Stomach (tissue), 9 donors: Measurements from ENCODE around the gene STXBP6. TPM values are rescaled to one million over a fixed set of nuclear protein-coding genes. Genes with fewer than 3 reads are reported as not detected.

Experiments
- DNase-seq, 2 donors: peaks; one replicate each; pipeline versions ENCODE4 v3.0.0 to v3.0.0-alpha.2; 2013 to 2019
- H3K27ac ChIP-seq, 5 donors: fragments of 200-600 bp in 4 of 5; sonication (generic) in 4 of 5; one replicate each; pipeline ENCODE4 v1.5.1; 2013 to 2019; ENCODE audit warnings: mild to moderate bottlenecking in 1 of 5, moderate library complexity in 1 of 5
- H3K27me3 ChIP-seq, 3 donors: fragments of 200-600 bp; sonication (generic); one replicate each; pipeline ENCODE4 v1.5.1; 2017 to 2019; ENCODE audit warnings: mixed run types in 1 of 3
- H3K36me3 ChIP-seq, 4 donors: fragments of 200-600 bp; sonication (generic); 1 replicate in 3 of 4; 2 replicates in 1 of 4; pipeline ENCODE4 v1.5.1; 2016 to 2019
- H3K4me1 ChIP-seq, 4 donors: fragments of 200-600 bp; sonication (generic); one replicate each; pipeline ENCODE4 v1.5.1; 2016 to 2019
- H3K4me3 ChIP-seq, 4 donors: fragments of 200-600 bp; sonication (generic) in 3 of 4; one replicate each; pipeline ENCODE4 v1.5.1; 2016 to 2019; ENCODE audit warnings: mild to moderate bottlenecking in 1 of 4
- H3K9me3 ChIP-seq, 4 donors: fragments of 200-600 bp; sonication (generic); one replicate each; pipeline ENCODE4 v1.5.1; 2016 to 2019
- EP300 ChIP-seq: sonication (generic); formaldehyde crosslinking; IDR thresholded peaks from one replicate; pipeline ENCODE4 v1.6.1; 2017; ENCODE audit warnings: antibody characterized with exemption
- POLR2A ChIP-seq, 4 donors: fragments of 450-650 bp; IDR thresholded peaks; one replicate each; pipeline ENCODE4 v1.6.1; 2016; ENCODE audit warnings: antibody characterized with exemption in 4 of 4, control low read depth in 2 of 4, mild to moderate bottlenecking in 1 of 4, moderate library complexity in 1 of 4
- POLR2AphosphoS5 ChIP-seq, 3 donors: sonication (generic); formaldehyde crosslinking; IDR thresholded peaks; one replicate each; pipeline ENCODE4 v1.6.1; 2016; ENCODE audit warnings: antibody characterized with exemption in 3 of 3
- WGBS, 5 donors: extraction: QIAGEN DNeasy Blood & Tissue Kit in 3 of 5; methylation state at CpG; one replicate each; pipeline versions ENCODE4 v1.1.5 to v1.1.7; 2013 to 2018; 5-methylcytosine and 5-hydroxymethylcytosine counted together
- intact Hi-C: fragments of 100-400 bp; cut with DNase I; formaldehyde crosslinking; loops from one replicate; pipeline ENCODE4 v1.15.1; 2023; ENCODE audit warnings: low total_unique reads
- polyA plus RNA-seq, 3 donors: library from polyadenylated mRNA; stranded (reverse); fragments of 200-250 nt; gene quantifications; one replicate each; pipeline ENCODE4 v1.2.3, GENCODE V29; 2013
- total RNA-seq, 5 donors: library from RNA; depleted of rRNA; stranded (reverse); fragments of >200 nt; gene quantifications; one replicate each; pipeline versions ENCODE4 v1.1.0 to v1.2.3, GENCODE V29; 2014 to 2016
- TF ChIP-seq, protein P1 (sequence below), 7 experiments: fragments of 450-650 bp in 4 of 7; fragments of 200-600 bp in 3 of 7; sonication (generic) in 3 of 7; IDR thresholded peaks; one replicate each; pipeline ENCODE4 v1.5.1; 2016 to 2019; ENCODE audit warnings: antibody characterized with exemption in 7 of 7, control low read depth in 2 of 7, mild to moderate bottlenecking in 1 of 7
- donor health status: healthy with polysubstance abuse.
- donor health status: Bipolar disorder and iron deficiency.
- donor health status: healthy.

STXBP6 gene
- total and polyA plus RNA-seq, 8 donors: 7.4 to 37.1 (median 15.2) TPM

DNA sequence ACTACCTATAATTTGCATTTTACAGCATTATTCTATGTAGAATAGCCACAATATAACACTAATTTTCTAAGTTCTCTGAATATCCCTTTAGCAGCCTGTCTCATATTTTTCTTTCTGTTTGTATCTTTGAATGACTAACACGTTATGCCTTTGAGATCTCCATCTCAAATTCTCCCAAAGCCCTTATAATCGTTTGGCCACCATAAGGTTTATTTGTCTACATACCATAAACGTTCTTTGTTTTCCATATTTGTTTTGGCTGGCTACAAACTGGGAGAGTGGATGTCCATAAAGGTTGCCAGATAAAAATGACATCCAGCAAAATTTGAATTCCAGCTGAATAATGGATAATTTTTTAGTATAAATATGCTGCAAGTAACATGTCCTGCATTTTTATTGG, 203.7 kb downstream of the STXBP6 start:
- no peaks in the 10 kb centered on the region for H3K9me3 ChIP-seq
- no peaks in the 10 kb centered on the region for H3K27me3 ChIP-seq
- intact Hi-C loops: no loop called here
- 17 to 38% (median 26%) methylated on average over 3 of the region's 3 CpGs for WGBS, 5 donors
- TF ChIP-seq POLR2A (IDR thresholded peaks at IDR 0.05) (no peak), POLR2AphosphoS5 (IDR thresholded peaks at IDR 0.05) (no peak), EP300 (no peak)
- TF ChIP-seq, protein P1, sequence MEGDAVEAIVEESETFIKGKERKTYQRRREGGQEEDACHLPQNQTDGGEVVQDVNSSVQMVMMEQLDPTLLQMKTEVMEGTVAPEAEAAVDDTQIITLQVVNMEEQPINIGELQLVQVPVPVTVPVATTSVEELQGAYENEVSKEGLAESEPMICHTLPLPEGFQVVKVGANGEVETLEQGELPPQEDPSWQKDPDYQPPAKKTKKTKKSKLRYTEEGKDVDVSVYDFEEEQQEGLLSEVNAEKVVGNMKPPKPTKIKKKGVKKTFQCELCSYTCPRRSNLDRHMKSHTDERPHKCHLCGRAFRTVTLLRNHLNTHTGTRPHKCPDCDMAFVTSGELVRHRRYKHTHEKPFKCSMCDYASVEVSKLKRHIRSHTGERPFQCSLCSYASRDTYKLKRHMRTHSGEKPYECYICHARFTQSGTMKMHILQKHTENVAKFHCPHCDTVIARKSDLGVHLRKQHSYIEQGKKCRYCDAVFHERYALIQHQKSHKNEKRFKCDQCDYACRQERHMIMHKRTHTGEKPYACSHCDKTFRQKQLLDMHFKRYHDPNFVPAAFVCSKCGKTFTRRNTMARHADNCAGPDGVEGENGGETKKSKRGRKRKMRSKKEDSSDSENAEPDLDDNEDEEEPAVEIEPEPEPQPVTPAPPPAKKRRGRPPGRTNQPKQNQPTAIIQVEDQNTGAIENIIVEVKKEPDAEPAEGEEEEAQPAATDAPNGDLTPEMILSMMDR (IDR thresholded peaks at IDR 0.05): no peak
- no peak for DNase-seq
- H3K36me3 ChIP-seq: no peaks in the 10 kb centered on the region
- no peak overlapping the region for H3K27ac ChIP-seq
- H3K4me1 ChIP-seq: no peaks in the 10 kb centered on the region
- no peak overlapping the region for H3K4me3 ChIP-seq

DNA sequence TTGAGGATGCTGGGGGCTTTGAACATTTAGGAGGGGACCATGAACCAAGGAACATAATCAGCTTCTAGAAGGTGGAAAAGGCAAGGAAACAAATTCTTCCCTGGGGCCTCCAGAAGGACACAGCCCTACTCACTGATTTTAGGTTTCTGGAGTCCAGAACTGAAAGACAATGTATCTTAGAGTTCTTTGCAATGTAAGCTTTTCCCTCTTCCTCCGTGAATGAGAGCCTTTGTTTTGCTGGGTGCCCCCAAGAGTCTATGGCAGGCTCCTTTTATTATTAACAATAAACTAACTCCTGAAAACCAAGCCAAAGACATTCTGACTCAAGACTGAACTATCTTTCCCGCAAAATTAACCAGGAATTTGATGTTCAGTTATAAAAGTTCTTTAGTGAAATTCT, 204.1 kb downstream of the STXBP6 start:
- TF ChIP-seq, protein P1 (IDR thresholded peaks at IDR 0.05): no peak
- TF ChIP-seq EP300 (no peak), POLR2AphosphoS5 (IDR thresholded peaks at IDR 0.05) (no peak), POLR2A (IDR thresholded peaks at IDR 0.05) (no peak)
- 83 to 92% (median 89%) methylated on average over 2 of the region's 2 CpGs for WGBS, 5 donors
- Histone ChIP-seq H3K4me3 (no peak overlapping the region), H3K36me3 (no peaks in the 10 kb centered on the region), H3K4me1 (no peaks in the 10 kb centered on the region), H3K27ac (no peak overlapping the region), H3K27me3 (no peaks in the 10 kb centered on the region), H3K9me3 (no peaks in the 10 kb centered on the region)
- no peak for DNase-seq
- intact Hi-C loops: no loop called here

DNA sequence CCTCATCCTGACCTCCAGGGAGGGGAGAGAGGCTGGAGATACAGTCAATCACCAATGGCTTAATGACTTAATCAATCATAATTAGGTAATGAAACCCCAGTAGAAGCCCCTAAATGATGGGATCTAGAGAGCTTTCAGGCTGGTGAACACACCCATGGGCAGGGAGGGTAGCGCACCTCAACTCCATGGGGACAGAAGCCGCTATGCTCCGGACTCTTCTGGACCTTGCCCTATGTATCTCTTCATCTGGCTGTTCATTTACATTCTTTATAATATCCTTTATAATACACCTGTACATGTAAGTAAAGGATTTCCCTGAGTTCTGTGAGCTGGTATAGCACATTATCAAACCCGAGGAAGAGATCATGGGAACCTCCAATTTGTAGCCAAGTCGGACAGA, 205.9 kb downstream of the STXBP6 start:
- 82 to 96% (median 94%) methylated on average over 5 of the region's 5 CpGs for WGBS, 5 donors
- Histone ChIP-seq H3K36me3 (no peaks in the 10 kb centered on the region), H3K9me3 (no peaks in the 10 kb centered on the region), H3K27me3 (no peaks in the 10 kb centered on the region), H3K4me3 (no peak overlapping the region), H3K4me1 (peaks cover 4 to 16% (median 7%) of the 10 kb centered on the region in 4 donors), H3K27ac (no peak overlapping the region)
- intact Hi-C loops: no loop called here
- DNase-seq: no peak
- TF ChIP-seq POLR2A (IDR thresholded peaks at IDR 0.05) (no peak), POLR2AphosphoS5 (IDR thresholded peaks at IDR 0.05) (no peak), EP300 (no peak)
- TF ChIP-seq, protein P1 (IDR thresholded peaks at IDR 0.05): no peak

DNA sequence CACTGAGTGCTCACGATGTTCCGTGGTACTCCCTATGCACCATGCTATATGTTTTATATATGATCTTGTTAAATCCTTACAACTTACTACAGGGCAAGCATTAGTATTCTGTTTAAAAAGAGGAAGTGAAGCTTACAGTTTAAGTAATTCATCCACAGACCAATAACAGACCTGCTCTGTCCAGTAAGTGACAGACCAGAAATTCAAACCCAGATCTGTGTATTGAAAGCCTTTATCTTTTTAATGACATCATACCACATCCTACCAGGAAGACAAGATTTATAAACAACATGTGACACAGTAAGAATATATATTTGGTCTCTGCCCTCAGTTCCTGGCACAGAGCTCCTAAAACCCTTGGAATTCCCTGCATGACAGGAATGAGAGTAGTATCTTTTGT, 206.5 kb downstream of the STXBP6 start:
- Histone ChIP-seq H3K9me3 (no peaks in the 10 kb centered on the region), H3K36me3 (no peaks in the 10 kb centered on the region), H3K4me3 (no peak overlapping the region), H3K27ac (no peak overlapping the region), H3K4me1 (peaks cover 4 to 20% (median 9%) of the 10 kb centered on the region in 4 donors), H3K27me3 (no peaks in the 10 kb centered on the region)
- WGBS, 5 donors: 69 to 89% (median 74%) methylated on average over 2 of the region's 2 CpGs
- TF ChIP-seq, protein P1 (IDR thresholded peaks at IDR 0.05): no peak
- no peak for TF ChIP-seq POLR2AphosphoS5 (IDR thresholded peaks at IDR 0.05)
- TF ChIP-seq POLR2A (IDR thresholded peaks at IDR 0.05): no peak
- no peak for TF ChIP-seq EP300
- no peak for DNase-seq
- intact Hi-C loops: no loop called here
